Heart left ventricle (tissue), 16 donors: ENCODE results near the gene TRPM8. TPM values are rescaled to one million over a fixed set of nuclear protein-coding genes. Genes with fewer than 3 reads are reported as not detected.
"Not testable (repeated sequence)": the region's sequence is repeated elsewhere in the genome, so short reads cannot be mapped to it uniquely, and the experiment has no call there.

ENCODE experiments used
- ATAC-seq, 4 donors: fragments of 200-7000 bp; cut with Tn5 transposase; one replicate each; pipeline ENCODE4 v1.9.1; 2020 to 2022; ENCODE audit warnings: moderate library complexity in 4 of 4, mild to moderate bottlenecking in 3 of 4, moderate number of reproducible peaks in 1 of 4
- DNase-seq, 5 donors: peaks; one replicate each; pipeline ENCODE4 v3.0.0-alpha.2; 2020
- H3K27ac ChIP-seq, 12 donors: fragments of 200-600 bp; sonication (generic) in 4 of 12; one replicate each; pipeline versions ENCODE4 v1.5.0 to v1.8.0; 2016 to 2022; ENCODE audit warnings: mild to moderate bottlenecking in 2 of 12
- H3K27me3 ChIP-seq, 9 donors: fragments of 200-600 bp; sonication (generic) in 2 of 9; one replicate each; pipeline versions ENCODE4 v1.5.1 to v1.8.0; 2016 to 2022; ENCODE audit warnings: mild to moderate bottlenecking in 3 of 9
- H3K36me3 ChIP-seq, 9 donors: fragments of 200-600 bp; sonication (generic) in 2 of 9; one replicate each; pipeline versions ENCODE4 v1.5.0 to v1.8.0; 2018 to 2022; ENCODE audit warnings: mild to moderate bottlenecking in 2 of 9
- H3K4me1 ChIP-seq, 12 donors: fragments of 200-600 bp; sonication (generic) in 4 of 12; one replicate each; pipeline versions ENCODE4 v1.5.0 to v1.8.0; 2016 to 2022; ENCODE audit warnings: mild to moderate bottlenecking in 3 of 12
- H3K4me3 ChIP-seq, 12 donors: fragments of 200-600 bp; sonication (generic) in 4 of 12; one replicate each; pipeline versions ENCODE4 v1.5.0 to v1.8.0; 2017 to 2022; ENCODE audit warnings: mild to moderate bottlenecking in 9 of 12, moderate library complexity in 4 of 12
- H3K9me3 ChIP-seq, 12 donors: fragments of 200-600 bp; sonication (generic) in 4 of 12; one replicate each; pipeline versions ENCODE4 v1.5.0 to v1.8.0; 2016 to 2022; ENCODE audit warnings: mild to moderate bottlenecking in 1 of 12
- POLR2A ChIP-seq, 2 donors: fragments of 450-650 bp; IDR thresholded peaks; one replicate each; pipeline ENCODE4 v1.6.1; 2017; ENCODE audit warnings: antibody characterized with exemption in 2 of 2, mild to moderate bottlenecking in 2 of 2, moderate library complexity in 2 of 2
- WGBS, 4 donors: extraction: QIAGEN DNeasy Blood & Tissue Kit in 2 of 4; methylation state at CpG; one replicate each; pipeline versions ENCODE4 v1.1.5 to v1.1.7; 2013 to 2018; 5-methylcytosine and 5-hydroxymethylcytosine counted together
- intact Hi-C, 10 donors: fragments of 100-400 bp; cut with DNase I; formaldehyde crosslinking; loops; one replicate each; pipeline versions ENCODE4 v1.11.1 to v1.14.2; 2022
- polyA plus RNA-seq, 2 donors: library from polyadenylated mRNA; stranded (reverse); fragments of 200-250 nt; gene quantifications; one replicate each; pipeline ENCODE4 v1.2.3, GENCODE V29; 2013
- total RNA-seq, 9 donors: library from RNA; depleted of rRNA in 2 of 9; stranded (reverse); fragments of >200 nt in 2 of 9; fragmentation: NEBNext Ultra II Directional in 3 of 9; extraction: Animal tissue kit (Norgen Biotek cat#: 25700) in 3 of 9; gene quantifications; one replicate each; pipeline versions ENCODE4 v1.1.0 to v1.2.4, GENCODE V29; 2016 to 2023
- TF ChIP-seq, protein P1 (sequence below), 12 donors: fragments of 200-600 bp; sonication (generic) in 4 of 12; IDR thresholded peaks; one replicate each; pipeline versions ENCODE4 v1.5.0 to v1.8.0; 2018 to 2022; ENCODE audit warnings: antibody characterized with exemption in 12 of 12, mild to moderate bottlenecking in 5 of 12
- donor health status: ischemic (EF 13 %, LVEDD 7.1; RV severe dilation, severe dysfunction).
- donor health status: healthy with polysubstance abuse.
- donor health status: DM: no; HTN: yes; CAD: no.
- donor health status: DM: no; HTN: no; CAD: no.
- donor health status: ischemic (EF 25% LVEDD 6.9; RV normal size, moderate dysfunction).
- donor health status: ischemic (EF 25% LVEDD 5.7; RV mildly dilated, moderate dysfunction).
- donor health status: healthy.
- donor health status: DM: yes; HTN: yes; CAD: no.
- donor health status: ischemic (EF 35%, LVEDD 5.7; RV mildly dilated, moderate dysfunction).
- donor health status: nonischemic (EF 11% LVEDD 7.7; RV severe dilation, severe dysfunction).
- donor health status: DM: yes; HTN: yes; CAD: no.
- donor health status: PGD.
- donor health status: ischemic (EF 29% LVEDD 5.4; RV normal size, mild dysfunction).
- donor health status: nonischemic (EF 23%, LVEDD 6.1; RV moderate dilation, normal function).

The TRPM8 gene
- total and polyA plus RNA-seq, 11 donors, result 0.19 to 0.25 TPM; not detected in 9

DNA sequence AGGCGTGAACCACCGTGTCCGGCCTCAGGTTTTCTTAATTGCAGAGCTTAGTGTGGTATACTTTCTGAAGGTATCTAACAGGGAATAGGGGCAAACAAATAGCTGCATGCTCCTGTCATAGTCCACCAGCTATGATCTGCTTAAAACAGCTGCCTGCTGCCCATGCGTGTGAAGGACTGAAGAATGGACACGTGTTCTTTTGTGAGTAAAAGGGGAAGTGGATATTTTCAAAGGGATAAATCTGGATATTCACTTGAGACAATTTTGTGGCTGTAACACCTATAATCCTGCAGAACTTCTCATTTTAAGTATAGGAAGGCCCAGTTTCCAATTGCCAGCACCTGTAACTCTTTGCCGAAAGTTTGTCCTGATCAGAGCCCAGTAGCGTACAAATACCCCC, 44.7 kb downstream of the TRPM8 start:
- intact Hi-C loops, result no loop called here
- no peaks in the 10 kb centered on the region for H3K36me3 ChIP-seq
- no peak overlapping the region for H3K4me3 ChIP-seq
- TF ChIP-seq POLR2A (IDR thresholded peaks at IDR 0.05), result no peak
- TF ChIP-seq, protein P1, sequence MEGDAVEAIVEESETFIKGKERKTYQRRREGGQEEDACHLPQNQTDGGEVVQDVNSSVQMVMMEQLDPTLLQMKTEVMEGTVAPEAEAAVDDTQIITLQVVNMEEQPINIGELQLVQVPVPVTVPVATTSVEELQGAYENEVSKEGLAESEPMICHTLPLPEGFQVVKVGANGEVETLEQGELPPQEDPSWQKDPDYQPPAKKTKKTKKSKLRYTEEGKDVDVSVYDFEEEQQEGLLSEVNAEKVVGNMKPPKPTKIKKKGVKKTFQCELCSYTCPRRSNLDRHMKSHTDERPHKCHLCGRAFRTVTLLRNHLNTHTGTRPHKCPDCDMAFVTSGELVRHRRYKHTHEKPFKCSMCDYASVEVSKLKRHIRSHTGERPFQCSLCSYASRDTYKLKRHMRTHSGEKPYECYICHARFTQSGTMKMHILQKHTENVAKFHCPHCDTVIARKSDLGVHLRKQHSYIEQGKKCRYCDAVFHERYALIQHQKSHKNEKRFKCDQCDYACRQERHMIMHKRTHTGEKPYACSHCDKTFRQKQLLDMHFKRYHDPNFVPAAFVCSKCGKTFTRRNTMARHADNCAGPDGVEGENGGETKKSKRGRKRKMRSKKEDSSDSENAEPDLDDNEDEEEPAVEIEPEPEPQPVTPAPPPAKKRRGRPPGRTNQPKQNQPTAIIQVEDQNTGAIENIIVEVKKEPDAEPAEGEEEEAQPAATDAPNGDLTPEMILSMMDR (IDR thresholded peaks at IDR 0.05), result no peak
- no peaks in the 10 kb centered on the region for H3K9me3 ChIP-seq
- DNase-seq, result no peak
- H3K27ac ChIP-seq, result no peak overlapping the region
- 88 to 95% (median 91%) methylated on average over 7 of the region's 7 CpGs for WGBS, 4 donors
- no peak for ATAC-seq
- peaks cover 0 to 4% (median 0%) of the 10 kb centered on the region in 9 donors for H3K27me3 ChIP-seq
- H3K4me1 ChIP-seq, result peaks cover 0 to 7% (median 0%) of the 10 kb centered on the region in 12 donors

DNA sequence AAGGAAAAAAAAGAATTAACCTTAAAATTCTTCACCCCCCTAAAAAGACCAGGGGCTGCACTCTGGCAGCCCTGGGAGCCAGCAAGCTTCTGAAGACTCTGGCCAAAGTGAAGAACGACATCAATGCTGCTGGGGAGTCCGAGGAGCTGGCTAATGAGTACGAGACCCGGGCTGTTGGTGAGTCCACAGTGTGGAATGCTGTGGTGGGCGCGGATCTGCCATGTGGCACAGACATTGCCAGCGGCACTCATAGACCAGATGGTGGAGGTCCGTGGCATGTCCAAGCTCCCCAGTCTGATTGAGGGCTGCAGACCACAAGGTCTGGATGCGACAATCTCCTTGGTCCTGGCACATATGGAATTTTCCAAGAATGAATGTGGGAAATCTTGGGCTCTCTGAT, 47.4 kb downstream of the TRPM8 start:
- H3K9me3 ChIP-seq, result no peaks in the 10 kb centered on the region
- no peaks in the 10 kb centered on the region for H3K27me3 ChIP-seq
- no peak overlapping the region for H3K27ac ChIP-seq
- H3K4me3 ChIP-seq, result no peak overlapping the region
- DNase-seq (no peak), ATAC-seq (no peak)
- TF ChIP-seq, protein P1 (IDR thresholded peaks at IDR 0.05), result no peak
- TF ChIP-seq POLR2A (IDR thresholded peaks at IDR 0.05), result no peak
- WGBS, 4 donors, result 92% methylated on average over 9 of the region's 9 CpGs
- intact Hi-C loops, result no loop called here
- H3K36me3 ChIP-seq, result no peaks in the 10 kb centered on the region
- H3K4me1 ChIP-seq, result peaks cover 0 to 7% (median 0%) of the 10 kb centered on the region in 12 donors

DNA sequence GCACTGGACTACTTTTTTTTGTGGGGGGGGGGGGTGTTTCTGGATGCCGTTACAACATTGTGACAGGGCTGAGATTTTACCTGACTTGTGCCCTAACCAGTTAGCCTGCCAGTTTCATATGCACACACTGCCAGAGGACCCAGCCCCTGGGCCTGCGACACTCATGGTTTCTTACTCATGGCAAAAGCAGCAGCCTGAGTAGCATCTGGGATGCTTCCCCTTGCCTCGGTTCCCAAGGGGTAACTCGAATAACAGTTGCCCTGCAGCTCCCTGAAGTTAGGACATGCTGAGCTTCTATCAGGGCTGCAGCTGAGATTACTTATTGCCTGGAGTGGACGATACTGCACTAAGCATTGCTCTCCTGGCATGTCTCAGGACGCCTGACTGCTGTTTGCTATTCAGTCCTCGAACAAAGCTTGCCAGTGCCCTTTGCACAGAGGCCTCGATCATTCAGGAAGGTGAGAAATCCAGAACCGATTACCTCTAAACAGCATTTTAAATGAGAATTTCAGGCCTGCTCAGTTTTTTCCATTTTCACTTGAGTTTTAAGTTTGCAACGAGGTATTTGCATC, 47.9 kb downstream of the TRPM8 start:
- no peak for TF ChIP-seq POLR2A (IDR thresholded peaks at IDR 0.05)
- TF ChIP-seq, protein P1 (IDR thresholded peaks at IDR 0.05), result no peak
- no peak overlapping the region for H3K27ac ChIP-seq
- H3K27me3 ChIP-seq, result no peaks in the 10 kb centered on the region
- H3K36me3 ChIP-seq, result no peaks in the 10 kb centered on the region
- intact Hi-C loops, result no loop called here
- no peaks in the 10 kb centered on the region for H3K9me3 ChIP-seq
- no peak overlapping the region for H3K4me3 ChIP-seq
- WGBS, 4 donors, result 73 to 79% (median 75%) methylated on average over 9 to 10 of the region's 10 CpGs
- DNase-seq (no peak), ATAC-seq (no peak)
- peaks cover 0 to 7% (median 0%) of the 10 kb centered on the region in 12 donors for H3K4me1 ChIP-seq

DNA sequence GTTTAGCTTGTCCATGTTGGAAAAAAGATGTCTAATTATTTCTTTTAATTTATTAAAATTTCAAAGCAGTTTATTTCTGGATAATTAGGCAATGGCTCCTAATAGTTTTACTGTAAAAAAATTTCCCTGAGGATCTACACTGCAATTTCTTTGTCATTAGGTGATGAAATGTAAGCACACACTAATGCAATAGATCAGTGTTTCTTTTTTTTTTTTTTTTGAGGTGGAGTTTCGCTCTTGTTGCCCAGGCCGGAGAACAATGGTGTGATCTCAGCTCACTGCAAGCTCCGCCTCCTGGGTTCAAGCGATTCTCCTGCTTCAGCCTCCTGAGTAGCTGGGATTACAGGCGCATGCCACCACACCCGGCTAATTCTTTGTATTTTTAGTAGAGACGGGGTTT, 48.5 kb downstream of the TRPM8 start:
- intact Hi-C loops, H3K9me3 ChIP-seq, H3K4me1 ChIP-seq, DNase-seq, H3K27ac ChIP-seq, H3K36me3 ChIP-seq, ATAC-seq, H3K4me3 ChIP-seq, H3K27me3 ChIP-seq: not testable (repeated sequence)
- 84 to 88% (median 86%) methylated on average over 7 of the region's 7 CpGs for WGBS, 4 donors

DNA sequence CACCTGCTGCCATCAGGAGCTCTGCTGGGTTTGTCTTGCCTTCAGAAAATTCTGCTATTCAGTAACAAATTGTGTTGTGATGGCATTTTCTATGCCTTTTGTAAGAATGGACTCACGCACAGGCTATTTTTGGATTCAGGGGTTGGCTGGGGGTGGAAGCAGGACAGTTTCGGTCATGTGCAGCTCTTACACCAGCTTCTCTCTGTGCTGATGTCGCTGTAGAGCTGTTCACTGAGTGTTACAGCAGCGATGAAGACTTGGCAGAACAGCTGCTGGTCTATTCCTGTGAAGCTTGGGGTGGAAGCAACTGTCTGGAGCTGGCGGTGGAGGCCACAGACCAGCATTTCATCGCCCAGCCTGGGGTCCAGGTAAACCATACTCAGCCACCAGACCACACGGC, 49.2 kb downstream of the TRPM8 start:
- peak in 3 of 5 donors; percentile 18 to 61 (median 36) for DNase-seq
- TF ChIP-seq POLR2A (IDR thresholded peaks at IDR 0.05), result no peak
- TF ChIP-seq, protein P1 (IDR thresholded peaks at IDR 0.05), result no peak
- WGBS, 4 donors, result 39 to 56% (median 45%) methylated on average over 7 of the region's 7 CpGs
- peak; percentile 91 to 98 (median 96) for ATAC-seq
- H3K27ac ChIP-seq, result peak overlapping the region in 1 of 12 donors; percentile 47
- intact Hi-C loops, result no loop called here
- peaks cover 0 to 7% (median 0%) of the 10 kb centered on the region in 12 donors for H3K4me1 ChIP-seq
- peaks cover 0 to 3% (median 0%) of the 10 kb centered on the region in 9 donors for H3K27me3 ChIP-seq
- H3K4me3 ChIP-seq, result no peak overlapping the region
- H3K9me3 ChIP-seq, result no peaks in the 10 kb centered on the region
- no peaks in the 10 kb centered on the region for H3K36me3 ChIP-seq
